K562 (cell line): Measurements from ENCODE around the gene SLC25A10. TPM values are rescaled to one million over a fixed set of nuclear protein-coding genes. Genes with fewer than 3 reads are reported as not detected.

Source experiments
- ATF3 ChIP-seq, 2 experiments: fragments of 450-650 bp in 1 of 2; sonication (generic) in 1 of 2; formaldehyde crosslinking in 1 of 2; IDR thresholded peaks in 1 of 2; conservative IDR thresholded peaks in 1 of 2; 2 replicates each; pipeline versions ENCODE4 v1.6.1 to v1.8.1; 2016 to 2023; ENCODE audit warnings: mild to moderate bottlenecking in 2 of 2, moderate library complexity in 2 of 2, inconsistent platforms in 1 of 2, missing genetic modification reagents in 1 of 2
- BACH1 ChIP-seq: fragments of 200-800 bp; sonication (Bioruptor generic); IDR thresholded peaks from 2 replicates; pipeline ENCODE4 v1.6.1; 2016; ENCODE audit warnings: missing genetic modification characterization, missing compliant biosample characterization
- CBX1 ChIP-seq: sonication (generic); IDR thresholded peaks from 2 replicates; pipeline ENCODE4 v1.6.1; 2016; ENCODE audit warnings: antibody characterized with exemption, low read depth, mild to moderate bottlenecking
- FOXA3 ChIP-seq, 2 experiments: fragments of 450-650 bp in 1 of 2; sonication (generic) in 1 of 2; formaldehyde crosslinking; IDR thresholded peaks in 1 of 2; conservative IDR thresholded peaks in 1 of 2; 2 replicates each; pipeline versions ENCODE4 v1.4.0 to v1.8.0; 2020 to 2022; ENCODE audit warnings: mild to moderate bottlenecking in 2 of 2, missing genetic modification reagents in 1 of 2
- FOXJ3 ChIP-seq: sonication (generic); formaldehyde crosslinking; IDR thresholded peaks from 2 replicates; pipeline ENCODE4 v1.4.0; 2020; ENCODE audit warnings: mild to moderate bottlenecking, missing genetic modification reagents
- HMGXB4 ChIP-seq: sonication (generic); formaldehyde crosslinking; IDR thresholded peaks from 2 replicates; pipeline ENCODE4 v1.8.1; 2023; ENCODE audit warnings: mild to moderate bottlenecking, missing genetic modification reagents
- MAX ChIP-seq: sonication (generic); formaldehyde crosslinking; IDR thresholded peaks from 2 replicates; pipeline ENCODE4 v1.9.0; 2022; ENCODE audit warnings: mild to moderate bottlenecking, missing genetic modification reagents
- PTRF ChIP-seq: fragments of 450-650 bp; IDR thresholded peaks from 2 replicates; pipeline ENCODE4 v1.6.1; 2016; ENCODE audit warnings: mild to moderate bottlenecking, missing genetic modification characterization, missing compliant biosample characterization
- PURB ChIP-seq: sonication (generic); formaldehyde crosslinking; IDR thresholded peaks from 2 replicates; pipeline ENCODE4 v1.9.0; 2021; ENCODE audit warnings: low read depth, mild to moderate bottlenecking, missing genetic modification reagents
- RBM15 ChIP-seq: fragments of 200-400 bp; formaldehyde crosslinking; IDR thresholded peaks from 2 replicates; pipeline ENCODE4 v1.6.1; 2018; ENCODE audit warnings: mild to moderate bottlenecking, low read length, moderate library complexity; ENCODE audit not compliant: insufficient read depth
- SMAD4 ChIP-seq: fragments of 250-450 bp; sonication (Bioruptor Pico); conservative IDR thresholded peaks from 2 replicates; pipeline ENCODE4 v1.8.0; 2021; ENCODE audit warnings: inconsistent platforms, mild to moderate bottlenecking, moderate library complexity
- TEAD2 ChIP-seq: fragments of 450-650 bp; IDR thresholded peaks from 2 replicates; pipeline ENCODE4 v1.6.1; 2016; ENCODE audit warnings: missing genetic modification characterization, control low read depth, missing compliant biosample characterization
- TFE3 ChIP-seq: fragments of 450-650 bp; formaldehyde crosslinking; IDR thresholded peaks from 2 replicates; pipeline ENCODE4 v1.4.0; 2020; ENCODE audit warnings: mild to moderate bottlenecking, mixed read lengths
- THRAP3 ChIP-seq: fragments of 450-650 bp; IDR thresholded peaks from 2 replicates; pipeline ENCODE4 v1.6.1; 2016; ENCODE audit warnings: mild to moderate bottlenecking, inconsistent platforms, borderline replicate concordance
- U2AF2 ChIP-seq: fragments of 200-400 bp; formaldehyde crosslinking; optimal IDR thresholded peaks from 2 replicates; pipeline ENCODE3; 2017; ENCODE audit warnings: low read depth, mild to moderate bottlenecking, low read length
- XRCC4 ChIP-seq: IDR thresholded peaks from one replicate; pipeline ENCODE4 v1.6.1; 2011; ENCODE audit not compliant: insufficient read depth, insufficient read length; ENCODE audit errors: extremely low read depth
- ZNF449 ChIP-seq: fragments of 250-450 bp; sonication (Bioruptor Pico); IDR thresholded peaks from 2 replicates; pipeline ENCODE4 v1.8.0; 2022; ENCODE audit warnings: moderate library complexity, mild to moderate bottlenecking, inconsistent platforms
- ZNF655 ChIP-seq: fragments of 250-450 bp; sonication (Bioruptor Pico); IDR thresholded peaks from 2 replicates; pipeline ENCODE4 v1.5.0; 2021
- ZNF830 ChIP-seq: fragments of 250-450 bp; sonication (Bioruptor Pico); IDR thresholded peaks from 2 replicates; pipeline ENCODE4 v1.5.0; 2021; ENCODE audit warnings: mild to moderate bottlenecking
- polyA plus RNA-seq, 8 experiments: library from polyadenylated mRNA; depleted of rRNA in 4 of 8; stranded (reverse) in 5 of 8; unstranded in 3 of 8; fragments of >200 nt; fragmentation: Nextera tagmentation in 2 of 8; fragmentation: Illumina TruSeq in 1 of 8; extraction: Ambion mirVana in 2 of 8; extraction: Trizol in 1 of 8; gene quantifications; 2 replicates each; pipeline versions ENCODE4 v1.2.1 to v1.2.3, GENCODE V29; 2011 to 2014; ENCODE audit warnings: inconsistent platforms in 1 of 8, missing spikeins in 1 of 8
- total RNA-seq, 7 experiments: library from RNA; depleted of rRNA in 6 of 7; stranded (reverse); fragments of >200 nt in 6 of 7; fragmentation: Illumina TruSeq in 2 of 7; extraction: Trizol in 2 of 7; gene quantifications; 2 replicates each; pipeline versions ENCODE4 v1.2.1 to v1.2.3, GENCODE V29; 2011 to 2021; ENCODE audit warnings: low replicate concordance in 1 of 7

The SLC25A10 gene
- total and polyA plus RNA-seq, 9 of the 15 experiments (the other 6 are each of a cell fraction or from before 2014, with no cell fraction given), result 0.10 to 85.6 (median 34.3) TPM

- TF ChIP-seq PTRF (tag) (no peak), ZNF449 (CRISPR knock-in tag) (no peak), FOXJ3 (CRISPR knock-in tag) (no peak), XRCC4 (no peak), TFE3 (CRISPR knock-in tag) (no peak), FOXA3 (CRISPR knock-in tag; conservative IDR thresholded peaks at IDR 0.05 in 1 of 2, IDR thresholded peaks at IDR 0.05 in 1 of 2) (peak in 1 of 2 experiments; percentile 84; a peak in 2 of 4 replicates), PURB (CRISPR knock-in tag) (no peak), THRAP3 (no peak), BACH1 (tag) (no peak), U2AF2 (no peak), MAX (CRISPR knock-in tag) (peak; percentile 98), HMGXB4 (CRISPR knock-in tag) (peak; percentile 71; the same call in 1 of the 2 replicates), RBM15 (no peak), ZNF655 (CRISPR knock-in tag) (no peak), TEAD2 (no peak), ATF3 (IDR thresholded peaks at IDR 0.05) (peak; percentile 58), ATF3 (CRISPR knock-in tag; conservative IDR thresholded peaks at IDR 0.05) (0 out of 2 replicates have a peak, but pooled peaks have one; percentile 74), CBX1 (peak; percentile 29; the same call in 1 of the 2 replicates), SMAD4 (CRISPR knock-in tag) (no peak), ZNF830 (no peak)
Observed at GRCh38 chr17:81711814-81712467, at the start of gene SLC25A10 (continued).
